ENCODE data around the gene TMEM182.

The TMEM182 gene

DNA sequence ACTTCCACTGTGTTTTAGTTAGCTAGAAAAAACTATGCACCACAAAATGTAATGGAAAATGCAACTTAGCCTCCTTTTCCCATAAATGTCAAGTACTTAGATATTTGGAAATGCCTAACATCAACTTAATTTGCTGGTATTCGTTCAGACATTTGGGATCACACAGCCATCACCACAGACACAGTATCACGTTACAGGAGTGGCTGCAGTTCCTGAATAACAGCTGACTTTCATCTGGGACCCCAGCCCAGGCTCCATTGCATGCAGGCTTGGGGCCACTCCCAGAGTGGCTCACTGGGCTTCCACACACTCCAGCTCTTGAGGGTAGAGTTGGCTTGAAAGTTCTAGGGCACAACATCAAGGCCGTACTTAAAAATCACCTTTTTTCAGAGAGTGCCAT, 9.3 kb downstream of the TMEM182 start:
- H3K4me3 ChIP-seq (ENCODE audit: low read depth, low read length) = no peak overlapping the region
- no peaks in the 10 kb centered on the region for H3K9me3 ChIP-seq (ENCODE audit: control insufficient read depth, insufficient read depth, low read length)
- no peaks in the 10 kb centered on the region for H3K27me3 ChIP-seq (ENCODE audit: control insufficient read depth, insufficient read depth, low read length)
- peaks cover 2% of the 10 kb centered on the region for H3K36me3 ChIP-seq (ENCODE audit: control insufficient read depth, insufficient read depth, low read length)
- no peaks in the 10 kb centered on the region for H3K4me1 ChIP-seq (ENCODE audit: control insufficient read depth, insufficient read depth, low read length)
- no peak overlapping the region for H3K9ac ChIP-seq (ENCODE audit: low read depth, low read length)

DNA sequence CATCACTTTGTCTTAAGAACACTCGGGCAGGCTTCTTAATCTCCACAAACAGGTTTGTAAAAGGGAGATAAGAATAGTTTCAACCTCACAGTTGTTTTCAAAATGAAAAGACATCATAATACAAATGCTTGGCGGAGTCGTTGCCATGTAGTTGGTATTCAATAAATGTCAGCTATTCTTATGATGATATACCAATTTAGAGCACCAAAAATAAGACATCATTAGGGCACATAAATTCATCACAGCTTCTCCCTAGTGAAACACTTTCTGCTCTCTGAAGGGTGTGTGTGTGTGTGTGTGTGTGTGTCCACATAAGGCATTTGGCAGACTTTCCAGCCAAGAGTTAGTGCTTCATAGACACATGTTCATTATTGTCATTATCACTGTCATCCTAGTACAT, 10.8 kb downstream of the TMEM182 start:
- H3K4me1 ChIP-seq (ENCODE audit: control insufficient read depth, insufficient read depth, low read length) = no peaks in the 10 kb centered on the region

DNA sequence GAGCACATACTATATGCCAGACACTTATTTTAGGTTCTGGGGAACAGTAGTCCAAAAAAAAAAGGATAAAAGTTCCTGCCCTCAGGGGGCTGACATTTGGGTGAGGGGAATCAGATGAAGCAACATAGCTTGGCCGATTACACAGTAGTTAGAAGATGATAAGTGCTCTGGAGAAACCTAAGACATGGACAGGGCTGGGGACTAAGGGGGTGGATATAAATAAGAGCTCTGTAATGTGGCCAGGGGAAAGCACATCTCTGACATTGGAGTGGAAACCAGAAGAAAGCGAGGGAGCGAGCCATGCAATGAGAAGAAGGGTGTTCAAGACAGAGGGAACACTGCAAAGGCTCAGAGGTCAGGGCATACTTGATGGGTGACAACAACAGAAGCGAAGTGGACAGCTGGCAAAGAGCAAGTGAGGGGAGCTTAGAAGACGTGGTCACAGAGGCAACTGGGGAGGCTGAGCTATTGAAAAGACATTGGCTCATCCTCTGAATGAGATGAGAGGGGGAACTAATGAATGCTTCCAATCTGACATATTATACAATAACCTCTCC, 11.4 kb downstream of the TMEM182 start:
- Histone ChIP-seq H3K9ac (ENCODE audit: low read depth, low read length) (no peak overlapping the region), H3K36me3 (ENCODE audit: control insufficient read depth, insufficient read depth, low read length) (peaks cover 2% of the 10 kb centered on the region), H3K9me3 (ENCODE audit: control insufficient read depth, insufficient read depth, low read length) (no peaks in the 10 kb centered on the region), H3K27me3 (ENCODE audit: control insufficient read depth, insufficient read depth, low read length) (no peaks in the 10 kb centered on the region), H3K4me3 (ENCODE audit: low read depth, low read length) (no peak overlapping the region), H3K4me1 (ENCODE audit: control insufficient read depth, insufficient read depth, low read length) (no peaks in the 10 kb centered on the region)

More for the DNA sequence above, 10.8 kb downstream of the TMEM182 start:
- Histone ChIP-seq H3K27me3 (ENCODE audit: control insufficient read depth, insufficient read depth, low read length) (no peaks in the 10 kb centered on the region), H3K36me3 (ENCODE audit: control insufficient read depth, insufficient read depth, low read length) (peaks cover 2% of the 10 kb centered on the region), H3K9me3 (ENCODE audit: control insufficient read depth, insufficient read depth, low read length) (no peaks in the 10 kb centered on the region), H3K9ac (ENCODE audit: low read depth, low read length) (no peak overlapping the region), H3K4me3 (ENCODE audit: low read depth, low read length) (no peak overlapping the region)

DNA sequence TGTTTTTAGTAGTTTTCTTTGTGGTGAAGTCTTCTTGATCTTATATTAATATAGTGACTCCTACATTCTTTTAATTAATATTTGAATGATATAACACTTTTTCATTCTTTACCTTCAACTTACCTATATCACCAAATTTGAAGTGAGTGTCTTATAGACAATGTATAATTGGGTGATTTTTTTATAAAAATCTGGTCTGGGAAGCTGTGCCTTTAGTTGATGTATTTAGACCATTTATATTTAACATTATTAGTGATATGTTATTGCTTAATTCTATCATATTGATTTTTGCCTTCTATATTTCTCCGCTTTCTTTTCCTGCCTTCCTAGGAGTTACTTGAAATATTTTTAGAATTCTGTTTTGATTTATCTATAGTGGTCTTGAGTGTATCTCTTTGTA, 16.4 kb downstream of the TMEM182 start:
- Histone ChIP-seq H3K4me1 (ENCODE audit: control insufficient read depth, insufficient read depth, low read length) (peaks cover 4% of the 10 kb centered on the region), H3K9ac (ENCODE audit: low read depth, low read length) (no peak overlapping the region), H3K36me3 (ENCODE audit: control insufficient read depth, insufficient read depth, low read length) (no peaks in the 10 kb centered on the region), H3K27me3 (ENCODE audit: control insufficient read depth, insufficient read depth, low read length) (no peaks in the 10 kb centered on the region), H3K4me3 (ENCODE audit: low read depth, low read length) (no peak overlapping the region), H3K9me3 (ENCODE audit: control insufficient read depth, insufficient read depth, low read length) (no peaks in the 10 kb centered on the region)

GRCh38 chr2:102780467-102780866, 18.6 kb downstream of the TMEM182 start:
- peaks cover 12% of the 10 kb centered on the region for H3K4me1 ChIP-seq (ENCODE audit: control insufficient read depth, insufficient read depth, low read length)
- no peaks in the 10 kb centered on the region for H3K9me3 ChIP-seq (ENCODE audit: control insufficient read depth, insufficient read depth, low read length)
- no peak overlapping the region for H3K4me3 ChIP-seq (ENCODE audit: low read depth, low read length)
- no peaks in the 10 kb centered on the region for H3K36me3 ChIP-seq (ENCODE audit: control insufficient read depth, insufficient read depth, low read length)
- no peak overlapping the region for H3K9ac ChIP-seq (ENCODE audit: low read depth, low read length)
- H3K27me3 ChIP-seq (ENCODE audit: control insufficient read depth, insufficient read depth, low read length) = no peaks in the 10 kb centered on the region

DNA sequence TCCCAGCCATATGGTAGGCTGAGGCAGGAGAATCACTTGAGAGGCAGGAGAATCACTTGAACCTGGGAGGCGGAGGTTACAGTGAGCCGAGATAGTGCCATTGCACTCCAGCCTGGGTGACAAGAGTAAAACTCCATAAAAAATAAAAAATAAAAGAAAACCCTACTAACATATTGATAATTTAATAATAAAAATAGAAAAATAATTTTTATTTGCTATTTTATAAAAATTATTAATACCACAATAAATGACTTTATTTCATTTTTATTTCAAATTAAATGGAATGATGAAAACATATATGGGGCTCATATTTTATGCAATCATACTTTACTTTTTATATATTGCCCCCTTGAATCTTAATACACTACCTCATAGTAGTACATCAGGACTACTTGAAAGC, 20.4 kb downstream of the TMEM182 start:
- Histone ChIP-seq H3K36me3 (ENCODE audit: control insufficient read depth, insufficient read depth, low read length) (no peaks in the 10 kb centered on the region), H3K4me3 (ENCODE audit: low read depth, low read length) (no peak overlapping the region), H3K9me3 (ENCODE audit: control insufficient read depth, insufficient read depth, low read length) (no peaks in the 10 kb centered on the region), H3K27me3 (ENCODE audit: control insufficient read depth, insufficient read depth, low read length) (no peaks in the 10 kb centered on the region), H3K9ac (ENCODE audit: low read depth, low read length) (no peak overlapping the region), H3K4me1 (ENCODE audit: control insufficient read depth, insufficient read depth, low read length) (peaks cover 12% of the 10 kb centered on the region)

- no peak overlapping the region for H3K9ac ChIP-seq (ENCODE audit: low read depth, low read length)
- H3K4me3 ChIP-seq (ENCODE audit: low read depth, low read length) = no peak overlapping the region
- no peaks in the 10 kb centered on the region for H3K36me3 ChIP-seq (ENCODE audit: control insufficient read depth, insufficient read depth, low read length)
- no peaks in the 10 kb centered on the region for H3K27me3 ChIP-seq (ENCODE audit: control insufficient read depth, insufficient read depth, low read length)
- H3K4me1 ChIP-seq (ENCODE audit: control insufficient read depth, insufficient read depth, low read length) = peaks cover 12% of the 10 kb centered on the region
- H3K9me3 ChIP-seq (ENCODE audit: control insufficient read depth, insufficient read depth, low read length) = no peaks in the 10 kb centered on the region
These were observed 21.1 kb downstream of the TMEM182 start for GRCh38 chr2:102782933-102783332.

- Histone ChIP-seq H3K4me3 (ENCODE audit: low read depth, low read length) (no peak overlapping the region), H3K9me3 (ENCODE audit: control insufficient read depth, insufficient read depth, low read length) (no peaks in the 10 kb centered on the region), H3K36me3 (ENCODE audit: control insufficient read depth, insufficient read depth, low read length) (no peaks in the 10 kb centered on the region), H3K27me3 (ENCODE audit: control insufficient read depth, insufficient read depth, low read length) (no peaks in the 10 kb centered on the region), H3K9ac (ENCODE audit: low read depth, low read length) (no peak overlapping the region), H3K4me1 (ENCODE audit: control insufficient read depth, insufficient read depth, low read length) (peaks cover 12% of the 10 kb centered on the region)
These were observed 21.8 kb downstream of the TMEM182 start for GRCh38 chr2:102783506-102784183.

GRCh38 chr2:102784940-102785339, 23.1 kb downstream of the TMEM182 start:
- Histone ChIP-seq H3K27me3 (ENCODE audit: control insufficient read depth, insufficient read depth, low read length) (no peaks in the 10 kb centered on the region), H3K4me3 (ENCODE audit: low read depth, low read length) (no peak overlapping the region), H3K4me1 (ENCODE audit: control insufficient read depth, insufficient read depth, low read length) (peaks cover 12% of the 10 kb centered on the region), H3K9ac (ENCODE audit: low read depth, low read length) (no peak overlapping the region), H3K9me3 (ENCODE audit: control insufficient read depth, insufficient read depth, low read length) (no peaks in the 10 kb centered on the region), H3K36me3 (ENCODE audit: control insufficient read depth, insufficient read depth, low read length) (no peaks in the 10 kb centered on the region)

DNA sequence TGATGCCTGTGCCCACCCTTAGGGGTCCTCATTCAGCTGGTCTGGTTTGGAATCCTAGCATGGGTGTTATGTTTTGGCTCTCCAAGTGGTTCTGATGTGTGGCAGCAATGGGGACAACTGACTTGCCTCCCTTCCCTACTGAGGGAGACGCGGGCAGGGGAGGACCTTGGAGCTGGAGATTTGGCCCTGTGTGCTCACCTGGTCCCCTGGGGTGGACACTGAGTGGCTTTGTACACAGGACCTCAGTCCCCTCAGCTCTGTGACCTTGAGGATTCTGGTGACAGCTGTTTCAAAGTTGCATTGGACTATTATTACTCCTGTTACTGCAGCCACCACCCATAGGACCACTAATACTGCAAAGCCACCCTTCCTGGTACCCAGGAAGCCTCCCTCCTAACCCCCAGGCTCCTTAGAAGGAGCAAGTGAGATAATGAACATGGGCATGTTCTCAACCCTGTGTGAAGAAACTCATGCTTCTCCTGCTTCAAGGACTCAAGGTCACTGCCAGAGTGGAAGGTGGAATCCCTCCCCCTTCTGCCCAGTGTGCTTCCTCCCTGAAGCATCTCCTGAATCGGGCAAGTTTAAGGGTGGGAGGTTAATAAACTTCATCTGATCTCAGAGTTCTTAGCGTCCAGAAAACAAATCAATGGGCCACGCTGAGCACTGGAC, 26.5 kb downstream of the TMEM182 start:
- Histone ChIP-seq H3K27me3 (ENCODE audit: control insufficient read depth, insufficient read depth, low read length) (no peaks in the 10 kb centered on the region), H3K36me3 (ENCODE audit: control insufficient read depth, insufficient read depth, low read length) (no peaks in the 10 kb centered on the region), H3K4me3 (ENCODE audit: low read depth, low read length) (no peak overlapping the region), H3K9ac (ENCODE audit: low read depth, low read length) (no peak overlapping the region), H3K4me1 (ENCODE audit: control insufficient read depth, insufficient read depth, low read length) (peaks cover 7% of the 10 kb centered on the region), H3K9me3 (ENCODE audit: control insufficient read depth, insufficient read depth, low read length) (no peaks in the 10 kb centered on the region)

DNA sequence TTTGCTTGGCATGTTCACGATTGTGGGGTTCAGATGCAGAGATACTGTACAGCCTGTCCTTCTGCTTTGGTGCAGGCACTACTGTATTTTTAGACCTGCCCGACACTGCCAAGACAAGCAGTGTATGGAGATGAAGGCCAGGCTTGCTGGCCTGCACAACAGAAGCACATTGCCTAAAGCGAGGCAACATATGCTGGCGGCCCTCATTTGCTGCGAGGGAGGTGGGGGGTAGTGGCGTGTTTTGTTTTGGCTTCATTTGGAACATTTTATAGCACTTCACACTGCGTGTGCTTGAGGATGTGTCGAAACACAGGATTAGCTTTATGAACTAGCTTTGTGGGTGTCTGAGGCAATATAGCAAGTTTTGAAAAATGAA, 27.0 kb downstream of the TMEM182 start:
- Histone ChIP-seq H3K36me3 (ENCODE audit: control insufficient read depth, insufficient read depth, low read length) (no peaks in the 10 kb centered on the region), H3K27me3 (ENCODE audit: control insufficient read depth, insufficient read depth, low read length) (no peaks in the 10 kb centered on the region), H3K4me1 (ENCODE audit: control insufficient read depth, insufficient read depth, low read length) (peaks cover 2% of the 10 kb centered on the region), H3K9ac (ENCODE audit: low read depth, low read length) (no peak overlapping the region), H3K9me3 (ENCODE audit: control insufficient read depth, insufficient read depth, low read length) (no peaks in the 10 kb centered on the region), H3K4me3 (ENCODE audit: low read depth, low read length) (no peak overlapping the region)
